Embryonic facial prominence (tissue), 1 donor: Measurements from ENCODE around the gene AMIGO2.
"Not testable (repeated sequence)": the region's sequence is repeated elsewhere in the genome, so short reads cannot be mapped to it uniquely, and the experiment has no call there.

Experiments
- DNase-seq: peaks from one replicate; pipeline ENCODE4 v3.0.0-alpha.2; 2016; ENCODE audit errors: extremely low spot score

The AMIGO2 gene, protein sequence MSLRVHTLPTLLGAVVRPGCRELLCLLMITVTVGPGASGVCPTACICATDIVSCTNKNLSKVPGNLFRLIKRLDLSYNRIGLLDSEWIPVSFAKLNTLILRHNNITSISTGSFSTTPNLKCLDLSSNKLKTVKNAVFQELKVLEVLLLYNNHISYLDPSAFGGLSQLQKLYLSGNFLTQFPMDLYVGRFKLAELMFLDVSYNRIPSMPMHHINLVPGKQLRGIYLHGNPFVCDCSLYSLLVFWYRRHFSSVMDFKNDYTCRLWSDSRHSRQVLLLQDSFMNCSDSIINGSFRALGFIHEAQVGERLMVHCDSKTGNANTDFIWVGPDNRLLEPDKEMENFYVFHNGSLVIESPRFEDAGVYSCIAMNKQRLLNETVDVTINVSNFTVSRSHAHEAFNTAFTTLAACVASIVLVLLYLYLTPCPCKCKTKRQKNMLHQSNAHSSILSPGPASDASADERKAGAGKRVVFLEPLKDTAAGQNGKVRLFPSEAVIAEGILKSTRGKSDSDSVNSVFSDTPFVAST

DNA sequence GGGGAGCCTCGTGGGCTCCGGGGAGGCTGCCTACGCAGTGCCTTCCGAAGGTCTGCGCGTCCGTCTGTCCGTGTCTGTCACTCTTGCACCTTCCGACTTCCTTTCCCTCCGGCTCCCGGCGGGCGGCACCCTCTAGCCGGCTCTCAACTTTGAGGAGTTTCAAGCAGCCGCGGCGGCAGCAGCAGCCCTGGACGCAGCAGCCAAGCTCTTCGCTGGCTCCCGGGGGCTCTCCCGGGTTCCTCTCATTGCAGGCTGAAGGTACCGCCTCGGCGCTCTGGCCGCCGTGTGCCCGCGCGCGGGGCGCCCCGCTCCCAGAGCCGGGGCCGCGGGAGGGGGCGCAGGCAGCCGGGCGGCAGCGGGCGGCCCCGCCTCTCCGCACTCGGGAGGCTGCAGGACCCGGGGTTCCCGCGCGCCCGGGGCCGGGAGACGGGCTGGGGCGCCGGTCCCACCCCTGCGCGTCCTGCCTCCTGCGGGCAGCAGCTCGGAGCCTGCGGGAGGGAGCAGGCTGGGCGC is at the start of gene AMIGO2, which contains the start of gene PCED1B:
AMIGO2 (minus strand) TSS at position 492 of the 513 bp plus-strand sequence. CDS start 957 bp downstream, outside the sequence.
PCED1B (plus strand) TSS at position 154 of the 513 bp plus-strand sequence. CDS start 155,443 bp downstream, outside the sequence.
- no peak for DNase-seq

GRCh38 chr12:47126246-47126645 is 46.5 kb upstream of the AMIGO2 start:
- no peak for DNase-seq

DNA sequence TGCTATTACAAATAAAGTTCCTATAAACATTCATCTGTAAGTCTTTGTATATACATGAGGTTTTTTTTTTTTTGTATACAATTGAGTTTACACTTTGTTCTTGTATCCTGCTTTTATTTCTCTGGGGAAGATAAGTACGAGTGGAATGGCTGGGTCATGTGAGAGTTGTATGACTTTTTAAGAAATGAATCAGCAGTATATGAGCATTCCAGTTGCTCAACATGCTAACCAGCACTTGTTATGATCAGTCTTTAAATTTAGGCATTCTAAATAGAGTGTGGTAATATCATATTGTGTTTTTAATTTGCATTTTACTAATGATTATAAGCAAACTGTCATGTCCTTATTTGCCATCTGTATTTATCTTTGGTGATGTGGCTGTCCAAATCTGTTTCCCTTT is 44.7 kb upstream of the AMIGO2 start:
- DNase-seq: no peak

- no peak for DNase-seq
Observed at GRCh38 chr12:47123730-47124129, 44.0 kb upstream of the AMIGO2 start.

- DNase-seq: no peak
Observed at GRCh38 chr12:47122602-47123001, 42.8 kb upstream of the AMIGO2 start.

- DNase-seq: no peak
Observed at GRCh38 chr12:47121146-47121545, 41.4 kb upstream of the AMIGO2 start.

DNA sequence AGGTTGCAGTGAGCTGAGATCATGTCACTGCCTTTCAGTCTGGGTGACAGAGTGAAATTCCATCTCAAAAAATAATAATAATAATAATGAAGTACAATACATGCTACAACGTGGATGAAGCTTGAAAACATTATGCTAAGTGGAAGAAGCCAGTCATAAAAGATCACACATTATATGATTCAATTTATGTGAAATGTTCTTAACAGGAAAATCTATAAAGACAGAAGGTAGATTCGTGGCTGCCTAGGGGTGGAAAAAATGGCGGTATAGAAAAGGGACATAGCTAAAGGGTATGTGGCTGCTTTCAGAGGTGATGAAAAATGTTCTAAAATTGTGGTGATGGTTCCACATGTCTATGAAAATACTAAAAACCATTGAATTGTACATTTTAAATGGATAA is 41.0 kb upstream of the AMIGO2 start:
- no peak for DNase-seq

GRCh38 chr12:47117305-47117704 is 37.5 kb upstream of the AMIGO2 start:
- DNase-seq: not testable (repeated sequence)

- no peak for DNase-seq
Observed at GRCh38 chr12:47114481-47114892, 34.7 kb upstream of the AMIGO2 start.

- no peak for DNase-seq
Observed at GRCh38 chr12:47112679-47113078, 32.9 kb upstream of the AMIGO2 start.

DNA sequence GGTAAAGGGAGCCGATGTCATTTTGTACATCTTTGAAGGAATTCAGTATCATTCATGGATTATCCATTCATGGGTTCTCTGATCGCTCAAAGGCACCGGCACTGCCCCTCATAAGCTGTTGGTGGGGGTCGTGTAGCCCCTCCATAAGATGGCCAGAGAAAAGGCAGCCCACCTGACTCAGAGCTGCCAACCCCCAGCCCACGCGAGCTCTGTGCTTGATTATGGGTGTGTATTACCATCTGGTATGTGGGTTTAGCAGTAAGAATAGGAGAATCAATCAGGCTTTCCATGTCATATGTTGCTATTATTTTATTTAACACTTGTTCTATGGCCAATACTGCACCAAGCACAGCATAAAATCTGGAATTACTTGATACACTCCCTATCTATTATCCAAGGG is 32.1 kb upstream of the AMIGO2 start:
- no peak for DNase-seq

DNA sequence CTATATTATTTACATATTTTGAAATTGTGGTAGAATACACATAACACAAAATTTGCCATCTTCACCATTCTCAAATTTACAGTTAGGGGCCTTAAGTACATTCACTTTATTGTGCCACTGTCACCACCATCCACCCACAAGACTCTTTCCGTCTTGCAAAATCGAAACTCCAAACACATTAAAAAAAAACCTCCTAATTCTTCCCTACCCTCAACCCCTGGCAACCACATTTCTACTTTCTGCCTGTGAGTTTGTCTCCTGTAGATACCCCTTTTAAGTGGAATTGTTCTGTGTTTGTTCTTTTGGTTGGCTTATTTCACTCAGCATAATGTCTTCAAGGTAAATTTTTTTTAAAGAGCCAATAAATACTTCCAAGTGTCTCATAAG is 31.6 kb upstream of the AMIGO2 start:
- no peak for DNase-seq

GRCh38 chr12:47110718-47111391 is 31.1 kb upstream of the AMIGO2 start:
- DNase-seq: no peak

GRCh38 chr12:47110011-47110541 is 30.3 kb upstream of the AMIGO2 start:
- no peak for DNase-seq

- no peak for DNase-seq
Observed at GRCh38 chr12:47107926-47108325, 28.2 kb upstream of the AMIGO2 start.

DNA sequence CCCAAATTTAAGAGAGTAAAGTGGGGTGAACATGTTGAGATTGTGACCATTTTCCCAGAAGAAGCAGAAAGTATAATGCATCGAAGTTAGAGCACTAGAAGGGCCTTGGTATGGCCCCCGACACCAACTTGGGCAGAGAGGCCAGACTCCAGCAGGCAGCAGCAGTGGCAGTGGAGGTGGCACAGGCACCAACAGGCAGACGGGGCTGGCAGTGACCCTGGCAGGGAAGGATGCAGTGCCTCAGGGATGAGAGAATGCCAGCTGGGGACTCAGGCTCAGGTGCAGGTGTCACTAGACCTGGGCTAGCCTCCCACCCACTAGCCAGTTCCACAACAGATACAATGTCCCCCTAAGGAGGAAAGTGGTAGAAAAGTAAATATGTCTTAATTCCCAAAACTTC is 27.7 kb upstream of the AMIGO2 start:
- no peak for DNase-seq

DNA sequence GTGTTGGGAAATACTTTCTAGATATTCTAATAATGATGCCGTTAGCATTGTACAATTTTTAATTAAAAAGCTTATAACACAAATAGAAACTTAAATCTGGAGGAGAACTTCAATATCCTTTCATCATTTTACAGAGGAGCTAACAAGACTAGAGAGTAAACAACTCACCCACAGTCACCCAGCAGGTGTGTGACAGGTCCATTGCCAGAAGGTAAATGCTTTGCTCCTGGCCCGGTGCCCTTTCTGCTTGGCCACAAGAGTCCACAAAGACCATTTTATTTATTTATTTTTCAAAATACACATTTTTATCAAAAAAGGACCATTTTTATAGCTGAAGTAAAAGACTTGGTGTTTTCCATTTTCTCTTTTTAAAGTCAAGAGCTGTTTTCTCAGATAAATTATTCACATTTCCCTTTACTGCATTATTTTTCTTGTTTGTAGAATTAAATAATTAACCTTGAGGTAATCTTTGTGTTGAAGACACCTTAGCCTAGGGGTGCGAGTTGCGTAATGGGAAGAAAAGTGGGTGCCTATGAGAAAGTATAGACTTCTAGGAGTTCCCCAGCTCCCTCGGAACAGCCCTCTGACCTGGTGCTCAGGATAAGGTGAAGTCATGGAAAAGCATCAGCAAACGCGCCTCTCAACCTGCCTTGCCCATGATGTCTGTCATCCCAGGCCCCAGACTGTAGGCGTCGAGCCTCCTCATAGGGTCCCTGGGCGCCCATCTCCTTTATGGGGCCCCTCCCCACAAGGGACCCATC is 26.3 kb upstream of the AMIGO2 start:
- no peak for DNase-seq

GRCh38 chr12:47102845-47103651 is 23.3 kb upstream of the AMIGO2 start:
- DNase-seq: no peak

GRCh38 chr12:47102406-47102805 is 22.6 kb upstream of the AMIGO2 start:
- DNase-seq: no peak

GRCh38 chr12:47100160-47100559 is 20.4 kb upstream of the AMIGO2 start:
- DNase-seq: no peak

DNA sequence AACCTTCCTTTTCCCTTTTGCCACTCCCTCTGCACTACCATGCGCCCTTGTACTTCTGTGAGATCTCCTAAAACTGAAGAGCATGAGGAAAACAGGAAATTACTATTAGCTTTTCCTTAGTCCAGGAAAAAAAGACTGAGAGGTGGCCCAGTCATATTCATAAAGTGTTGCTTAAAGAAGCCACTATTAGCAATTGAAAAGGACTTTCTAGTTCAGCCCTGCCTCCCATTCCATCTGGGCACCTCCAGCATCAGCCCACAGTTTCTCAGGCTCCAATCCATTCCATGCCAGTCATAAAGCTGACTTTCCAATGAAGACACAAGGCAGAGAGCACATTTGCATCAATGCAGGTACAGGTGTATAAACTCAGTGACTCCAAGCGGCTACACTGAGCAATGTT is 19.9 kb upstream of the AMIGO2 start:
- DNase-seq: no peak
